ENCODE data around the gene MYO5B. TPM values are rescaled to one million over a fixed set of nuclear protein-coding genes. Genes with fewer than 3 reads are reported as not detected.
"Not testable (repeated sequence)": the region's sequence is repeated elsewhere in the genome, so short reads cannot be mapped to it uniquely, and the experiment has no call there.

Gene MYO5B
- total RNA-seq, 4 donors from 2014 or later, result 53.1 to 74.8 (median 55.2) TPM

DNA sequence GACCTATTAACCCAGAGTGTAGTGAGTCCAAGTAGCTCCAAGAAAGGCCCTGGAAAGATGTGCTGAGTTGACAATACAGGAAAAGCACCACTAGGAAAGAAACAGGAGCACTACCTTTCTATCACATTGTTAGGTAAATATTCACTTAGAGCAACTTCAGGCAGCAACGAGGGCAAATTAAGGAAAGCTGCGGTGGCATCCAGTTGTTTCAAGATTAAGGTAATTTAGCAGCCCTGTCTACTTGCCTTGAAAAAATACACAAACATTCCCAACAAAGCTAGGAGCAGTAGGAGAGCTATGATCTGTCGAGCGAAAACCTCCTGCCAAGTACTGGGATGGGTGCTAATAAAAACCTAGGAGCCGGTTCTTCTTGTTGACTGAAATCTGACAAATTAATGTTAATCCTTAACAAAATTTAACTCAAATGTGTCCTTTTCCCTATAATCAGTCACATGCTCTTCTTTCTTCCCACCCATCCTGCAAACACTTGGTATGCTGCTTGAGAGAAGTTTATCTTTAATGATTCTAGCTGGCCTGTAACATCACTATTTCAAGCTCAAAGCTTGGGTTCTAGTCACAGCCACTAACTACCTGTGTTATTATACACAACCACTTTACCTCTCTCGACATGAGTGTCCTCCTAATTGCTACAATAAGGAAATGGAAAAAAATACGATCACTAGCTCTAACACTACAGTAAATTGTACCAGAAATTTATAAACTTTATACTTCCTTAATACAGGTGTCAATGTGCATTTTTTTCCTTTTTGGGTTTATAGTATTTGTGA is 383.6 kb downstream of the MYO5B start:
- no peak overlapping the region for H3K4me3 ChIP-seq (ENCODE audit: low read depth, poor library complexity, severe bottlenecking)
- WGBS, 2 donors, result 60 to 71% methylated on average over 7 of the region's 7 CpGs
- TF ChIP-seq POLR2A (IDR thresholded peaks at IDR 0.05) (no peak), CTCF (IDR thresholded peaks at IDR 0.05) (no peak)
- DNase-seq (ENCODE audit: low spot score in 2 of 2), result no peak
- intact Hi-C loops (cut with DNase I; ENCODE audit: low total_unique reads), result no loop called here

- DNase-seq (ENCODE audit: low spot score in 2 of 2); intact Hi-C loops (cut with DNase I; ENCODE audit: low total_unique reads); H3K4me3 ChIP-seq (ENCODE audit: low read depth, poor library complexity, severe bottlenecking): not testable (repeated sequence)
- WGBS, 2 donors, result 94 to 95% methylated on average over 10 of the region's 10 CpGs
Observed at GRCh38 chr18:49808553-49809191, 386.3 kb downstream of the MYO5B start.

DNA sequence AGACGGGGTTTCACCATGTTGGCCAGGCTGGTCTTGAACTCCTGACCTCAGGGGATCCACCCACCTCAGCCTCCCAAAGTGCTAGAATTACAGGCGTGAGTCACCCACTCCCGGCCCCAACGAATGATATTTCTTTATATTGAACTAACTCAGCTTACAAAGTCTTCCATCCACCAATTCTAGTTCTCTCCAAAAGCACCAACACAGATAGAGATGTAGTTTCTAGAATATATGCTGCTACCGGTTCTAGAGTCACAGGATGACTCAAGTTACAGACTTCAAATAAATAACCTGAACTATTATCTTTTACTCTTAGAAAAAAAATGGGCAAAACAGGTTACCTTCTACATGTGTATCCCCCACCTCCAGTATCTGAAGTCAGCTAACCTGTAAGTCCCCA is 390.9 kb downstream of the MYO5B start:
- TF ChIP-seq CTCF (IDR thresholded peaks at IDR 0.05) (no peak), POLR2A (IDR thresholded peaks at IDR 0.05) (no peak)
- WGBS, 2 donors, result 93 to 97% methylated on average over 5 of the region's 5 CpGs
- DNase-seq (ENCODE audit: low spot score in 2 of 2), result no peak
- intact Hi-C loops (cut with DNase I; ENCODE audit: low total_unique reads), result no loop called here
- no peak overlapping the region for H3K4me3 ChIP-seq (ENCODE audit: low read depth, poor library complexity, severe bottlenecking)

GRCh38 chr18:49802623-49803022 is 392.3 kb downstream of the MYO5B start:
- TF ChIP-seq CTCF (IDR thresholded peaks at IDR 0.05) (no peak), POLR2A (IDR thresholded peaks at IDR 0.05) (no peak)
- intact Hi-C loops (cut with DNase I; ENCODE audit: low total_unique reads), result no loop called here
- WGBS, 2 donors, result 72 to 88% methylated on average over 4 of the region's 4 CpGs
- no peak overlapping the region for H3K4me3 ChIP-seq (ENCODE audit: low read depth, poor library complexity, severe bottlenecking)
- DNase-seq (ENCODE audit: low spot score in 2 of 2), result no peak

DNA sequence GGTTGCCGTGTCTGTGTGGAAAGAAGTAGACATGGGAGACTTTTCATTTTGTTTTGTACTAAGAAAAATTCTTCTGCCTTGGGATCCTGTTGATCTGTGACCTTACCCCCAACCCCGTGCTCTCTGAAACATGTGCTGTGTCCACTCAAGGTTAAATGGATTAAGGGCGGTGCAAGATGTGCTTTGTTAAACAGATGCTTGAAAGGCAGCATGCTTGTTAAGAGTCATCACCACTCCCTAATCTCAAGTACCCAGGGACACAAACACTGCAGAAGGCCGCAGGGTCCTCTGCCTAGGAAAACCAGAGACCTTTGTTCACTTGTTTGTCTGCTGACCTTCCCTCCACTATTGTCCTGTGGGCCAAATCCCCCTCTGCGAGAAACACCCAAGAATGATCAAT is 394.5 kb downstream of the MYO5B start:
- intact Hi-C loops (cut with DNase I; ENCODE audit: low total_unique reads); H3K4me3 ChIP-seq (ENCODE audit: low read depth, poor library complexity, severe bottlenecking); DNase-seq (ENCODE audit: low spot score in 2 of 2): not testable (repeated sequence)
- 90 to 93% methylated on average over 5 of the region's 5 CpGs for WGBS, 2 donors

DNA sequence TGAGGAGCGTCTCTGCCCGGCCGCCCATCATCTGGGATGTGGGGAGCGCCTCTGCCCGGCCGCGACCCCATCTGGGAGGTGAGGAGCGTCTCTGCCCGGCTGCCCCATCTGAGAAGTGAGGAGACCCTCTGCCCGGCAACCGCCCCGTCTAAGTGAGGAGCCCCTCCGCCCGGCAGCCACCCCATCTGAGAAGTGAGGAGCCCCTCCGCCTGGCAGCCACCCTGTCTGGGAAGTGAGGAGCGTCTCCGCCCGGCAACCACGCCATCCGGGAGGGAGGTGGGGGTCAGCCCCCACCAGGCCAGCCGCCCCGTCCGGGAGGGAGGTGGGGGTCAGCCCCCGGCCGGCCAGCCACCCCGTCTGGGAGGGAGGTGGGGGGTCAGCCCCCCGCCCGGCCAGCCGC is 395.1 kb downstream of the MYO5B start:
- 100% methylated on average over 2 of the region's 29 CpGs; no CpG with 5 or more reads in 1 of the 2 donors for WGBS, 2 donors
- not testable (repeated sequence) for DNase-seq (ENCODE audit: low spot score in 2 of 2)

DNA sequence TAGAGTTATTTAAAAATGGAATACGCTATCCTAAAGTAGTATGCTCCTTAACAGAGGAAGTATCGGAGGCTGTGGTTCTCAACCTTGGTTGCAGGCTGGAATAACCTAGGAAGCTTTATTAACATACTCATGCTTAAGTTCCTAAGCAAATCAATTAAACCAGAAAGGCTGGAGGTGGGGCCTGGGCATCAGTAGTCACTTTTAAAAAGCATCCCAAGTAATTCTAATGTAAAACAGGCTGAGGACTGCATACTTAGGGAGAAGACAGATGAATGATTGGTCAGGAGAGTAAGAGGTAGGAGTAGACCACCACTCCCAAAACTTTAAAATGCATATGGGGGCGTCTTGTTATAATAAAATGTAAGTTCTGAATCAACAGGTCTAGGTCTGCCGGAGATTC is 396.9 kb downstream of the MYO5B start:
- H3K4me3 ChIP-seq (ENCODE audit: low read depth, poor library complexity, severe bottlenecking), result no peak overlapping the region
- TF ChIP-seq CTCF (IDR thresholded peaks at IDR 0.05) (no peak), POLR2A (IDR thresholded peaks at IDR 0.05) (no peak)
- DNase-seq (ENCODE audit: low spot score in 2 of 2), result no peak
- intact Hi-C loops (cut with DNase I; ENCODE audit: low total_unique reads), result no loop called here
- WGBS, 2 donors, result 94 to 95% methylated on average over 4 of the region's 4 CpGs

More for the DNA sequence above, 395.1 kb downstream of the MYO5B start:
- intact Hi-C loops (cut with DNase I; ENCODE audit: low total_unique reads); H3K4me3 ChIP-seq (ENCODE audit: low read depth, poor library complexity, severe bottlenecking): not testable (repeated sequence)

All from lower leg skin (tissue), 4 donors.